Activated CD8-positive, alpha-beta memory T cell treated with anti-CD3 and anti-CD28 coated beads for 48 hours (primary cell): ENCODE results near the gene SCFD2.
"Not testable (repeated sequence)": the region's sequence is repeated elsewhere in the genome, so short reads cannot be mapped to it uniquely, and the experiment has no call there.

Experiments used
- DNase-seq, 3 experiments: peaks; one replicate each; pipeline ENCODE4 v3.0.0-alpha.2; 2020; ENCODE audit warnings: low read depth in 2 of 3, low spot score in 2 of 3

Gene SCFD2

DNA sequence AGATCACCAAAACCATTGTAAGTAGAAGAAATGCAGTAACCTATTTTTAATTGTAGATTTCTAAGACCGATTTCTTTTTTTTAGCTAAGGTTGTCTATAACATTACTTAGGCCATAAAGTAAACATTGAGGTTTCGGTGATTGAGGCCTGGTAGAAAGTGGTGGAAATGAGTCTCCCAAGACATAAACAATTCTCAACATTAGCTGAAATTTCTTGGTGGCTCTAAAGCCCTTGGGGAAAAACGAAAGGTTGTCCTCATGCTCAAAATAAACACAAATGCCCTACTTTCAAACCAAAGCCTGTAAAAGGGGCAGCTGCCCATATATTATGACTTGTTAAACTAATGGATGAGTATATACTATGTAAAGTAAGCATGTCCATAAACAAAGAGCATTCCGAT lies 98.8 kb downstream of the SCFD2 start:
- DNase-seq, result no peak

DNA sequence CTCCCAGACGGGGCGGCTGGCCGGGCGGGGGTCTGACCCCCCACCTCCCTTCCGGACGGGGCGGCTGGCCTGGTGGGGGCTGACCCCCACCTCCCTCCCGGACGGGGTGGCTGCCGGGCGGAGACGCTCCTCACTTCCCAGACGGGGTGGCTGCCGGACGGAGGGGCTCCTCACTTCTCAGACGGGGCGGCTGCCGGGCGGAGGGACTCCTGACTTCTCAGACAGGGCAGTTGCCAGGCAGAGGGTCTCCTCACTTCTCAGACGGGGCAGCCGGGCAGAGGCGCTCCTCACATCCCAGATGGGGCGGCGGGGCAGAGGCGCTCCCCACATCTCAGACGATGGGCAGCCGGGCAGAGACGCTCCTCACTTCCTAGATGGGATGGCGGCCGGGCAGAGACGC lies 109.9 kb downstream of the SCFD2 start:
- not testable (repeated sequence) for DNase-seq

DNA sequence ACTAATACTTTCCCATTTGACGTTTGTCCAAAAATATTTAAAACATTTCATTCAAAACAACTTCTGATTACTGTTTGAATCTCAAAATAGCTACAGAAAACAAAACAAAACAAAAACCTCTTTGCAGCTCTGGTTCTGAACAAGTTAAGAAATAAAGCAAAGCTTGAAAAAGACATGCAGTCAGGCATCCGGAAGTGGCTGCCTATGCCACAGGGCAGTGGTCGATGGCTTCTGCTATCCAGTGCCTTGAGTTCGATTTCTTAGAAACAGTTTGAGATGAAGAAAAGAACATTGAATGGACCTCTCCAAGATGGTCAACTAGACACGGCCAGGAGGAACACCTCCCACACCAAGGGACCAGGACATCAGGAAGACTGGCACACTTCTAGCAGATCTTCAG lies 125.3 kb downstream of the SCFD2 start:
- no peak for DNase-seq

DNA sequence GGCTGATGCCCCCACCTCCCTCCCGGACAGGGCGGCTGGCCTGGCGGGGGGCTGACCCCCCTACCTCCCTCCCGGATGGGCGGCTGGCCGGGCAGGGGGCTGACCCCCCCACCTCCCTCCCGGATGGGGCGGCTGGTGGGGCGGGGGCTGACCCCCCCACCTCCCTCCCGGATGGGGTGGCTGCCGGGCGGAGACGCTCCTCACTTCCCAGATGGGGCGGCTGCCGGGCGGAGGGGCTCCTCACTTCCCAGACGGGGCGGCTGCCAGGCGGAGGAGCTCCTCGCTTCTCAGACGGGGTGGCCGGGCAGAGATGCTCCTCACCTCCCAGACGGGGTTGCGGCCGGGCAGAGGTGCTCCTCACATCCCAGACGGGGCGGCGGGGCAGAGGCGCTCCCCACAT lies 127.5 kb downstream of the SCFD2 start:
- DNase-seq, result not testable (repeated sequence)

DNA sequence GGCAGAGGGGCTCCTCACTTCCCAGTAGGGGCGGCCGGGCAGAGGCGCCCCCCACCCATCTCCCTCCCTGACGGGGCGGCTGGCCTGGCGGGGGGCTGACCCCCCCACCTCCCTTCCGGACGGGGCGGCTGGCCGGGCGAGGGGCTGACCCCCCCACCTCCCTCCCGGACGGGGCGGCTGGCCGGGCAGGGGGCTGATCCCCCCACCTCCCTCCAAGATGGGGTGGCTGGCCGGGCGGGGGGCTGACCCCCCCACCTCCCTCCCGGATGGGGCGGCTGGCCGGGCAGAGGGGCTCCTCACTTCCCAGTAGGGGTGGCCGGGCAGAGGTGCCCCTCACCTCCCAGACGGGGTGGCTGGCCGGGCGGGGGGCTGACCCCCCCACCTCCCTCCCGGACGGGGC lies 128.1 kb downstream of the SCFD2 start:
- not testable (repeated sequence) for DNase-seq

DNA sequence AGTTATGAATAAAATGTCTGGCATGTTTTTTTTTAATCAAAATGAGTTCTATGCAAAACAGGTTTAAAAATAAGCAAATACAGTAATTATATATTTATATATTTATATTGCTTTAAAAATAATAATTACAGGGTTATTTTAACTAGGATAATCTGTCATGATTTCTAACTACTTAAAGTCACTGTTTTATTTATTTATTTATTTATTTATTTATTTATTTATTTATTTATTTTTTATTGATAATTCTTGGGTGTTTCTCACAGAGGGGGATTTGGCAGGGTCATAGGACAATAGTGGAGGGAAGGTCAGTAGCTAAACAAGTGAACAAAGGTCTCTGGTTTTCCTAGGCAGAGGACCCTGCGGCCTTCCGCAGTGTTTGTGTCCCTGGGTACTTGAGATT lies 129.2 kb downstream of the SCFD2 start:
- DNase-seq, result not testable (repeated sequence)

DNA sequence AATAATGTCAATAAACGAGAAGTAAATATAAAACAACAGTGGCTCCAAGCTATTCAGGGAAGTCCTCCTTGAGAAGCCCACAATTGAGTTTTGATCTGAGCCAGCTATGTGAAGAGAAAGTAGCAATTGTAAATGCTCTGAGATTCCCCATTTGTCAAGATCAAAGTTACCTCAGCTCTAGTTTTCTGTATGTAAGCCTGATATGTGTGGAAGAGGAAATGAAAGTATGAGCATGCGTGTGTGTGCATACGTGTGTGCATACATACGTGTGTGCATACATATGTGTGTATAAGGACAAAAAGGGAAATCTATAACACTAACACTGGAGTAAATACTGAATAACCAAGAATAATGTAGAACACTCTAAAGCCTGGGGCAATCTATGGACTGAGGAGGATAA lies 130.3 kb downstream of the SCFD2 start:
- DNase-seq, result no peak

DNA sequence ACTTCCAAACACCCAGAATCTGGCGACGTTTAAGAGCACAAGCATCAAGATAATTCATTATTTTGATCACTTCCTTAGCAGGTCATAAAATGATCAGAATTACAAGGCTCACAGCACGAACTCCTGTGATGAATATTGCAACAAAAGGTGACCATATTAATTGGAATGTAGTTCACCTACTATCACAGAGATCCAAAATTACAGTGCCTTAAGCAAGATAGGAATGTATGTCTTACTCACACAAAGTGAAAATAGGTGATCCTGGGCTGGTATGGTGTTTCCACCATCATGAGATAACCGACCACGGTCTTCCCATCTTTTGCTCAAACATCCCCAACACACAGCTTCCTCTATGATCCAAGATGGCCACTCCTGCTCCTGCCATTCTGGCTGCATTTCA lies 131.2 kb downstream of the SCFD2 start:
- no peak for DNase-seq

DNA sequence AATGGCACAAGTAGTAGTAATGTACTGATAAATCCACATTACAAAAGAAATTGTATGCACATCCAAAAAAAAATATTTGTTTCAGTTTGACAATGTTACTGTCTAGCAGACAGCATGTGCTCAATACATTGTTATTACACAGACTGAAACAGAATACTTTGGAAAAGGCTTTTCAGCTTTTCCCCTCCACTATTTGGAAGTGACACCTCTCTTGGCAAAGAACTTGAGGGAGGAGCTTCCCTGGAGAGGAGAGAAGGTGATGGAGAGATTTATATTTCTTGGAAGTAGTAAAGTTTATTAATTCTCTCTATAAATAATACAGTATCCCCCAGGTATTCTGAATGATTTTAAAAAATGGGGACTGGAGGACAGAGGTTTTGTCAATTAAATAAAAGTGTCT lies 131.8 kb downstream of the SCFD2 start:
- no peak for DNase-seq

DNA sequence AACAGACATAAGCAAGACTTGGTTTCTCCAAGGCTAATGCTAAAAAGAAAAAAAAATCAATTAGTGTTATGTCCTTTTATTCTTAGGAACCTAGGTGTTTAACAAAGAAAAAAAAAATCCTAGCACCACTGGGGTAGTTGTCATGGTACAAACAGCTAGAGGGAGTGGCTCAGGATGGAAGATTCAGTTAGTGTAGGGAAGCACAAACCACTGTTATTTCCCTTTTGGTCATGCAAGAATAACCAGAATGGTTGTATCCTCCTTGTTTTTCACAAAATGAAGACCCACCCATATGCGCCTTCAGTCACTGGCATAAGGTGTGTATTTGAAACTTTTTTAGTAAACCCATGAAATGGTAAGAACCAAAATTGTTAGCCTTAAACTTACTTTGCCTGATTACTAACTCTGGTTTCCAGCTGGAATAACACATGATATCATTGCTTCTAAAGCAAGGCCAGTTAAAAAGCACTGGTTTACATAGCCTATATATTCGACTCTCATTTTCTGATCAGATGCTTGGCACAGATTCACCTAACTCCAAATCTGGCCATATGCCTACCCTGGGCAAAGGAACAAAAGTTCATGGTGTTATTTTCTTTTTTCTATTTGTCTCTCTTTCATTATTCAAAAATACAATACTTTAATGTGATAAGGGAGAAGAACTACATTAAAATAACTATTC lies 132.6 kb downstream of the SCFD2 start:
- no peak for DNase-seq

DNA sequence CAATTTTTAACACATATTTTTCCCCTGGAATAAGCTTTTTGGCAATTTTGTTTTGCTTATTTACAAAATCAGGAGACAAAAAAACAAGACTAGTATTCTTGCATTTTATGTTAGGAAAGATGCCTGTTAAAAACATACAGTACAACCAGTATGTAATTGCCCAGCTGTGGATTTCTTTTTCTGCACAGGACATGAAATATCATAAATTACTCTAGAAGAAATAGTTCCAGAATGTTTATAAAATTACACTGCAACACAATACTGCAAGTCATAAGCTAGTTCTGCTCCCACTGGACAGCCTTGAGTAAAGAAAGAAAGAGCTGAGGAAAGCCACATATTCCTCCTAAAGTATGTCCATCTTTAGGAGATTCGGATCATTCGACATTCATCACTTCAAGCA lies 133.5 kb downstream of the SCFD2 start:
- no peak for DNase-seq

DNA sequence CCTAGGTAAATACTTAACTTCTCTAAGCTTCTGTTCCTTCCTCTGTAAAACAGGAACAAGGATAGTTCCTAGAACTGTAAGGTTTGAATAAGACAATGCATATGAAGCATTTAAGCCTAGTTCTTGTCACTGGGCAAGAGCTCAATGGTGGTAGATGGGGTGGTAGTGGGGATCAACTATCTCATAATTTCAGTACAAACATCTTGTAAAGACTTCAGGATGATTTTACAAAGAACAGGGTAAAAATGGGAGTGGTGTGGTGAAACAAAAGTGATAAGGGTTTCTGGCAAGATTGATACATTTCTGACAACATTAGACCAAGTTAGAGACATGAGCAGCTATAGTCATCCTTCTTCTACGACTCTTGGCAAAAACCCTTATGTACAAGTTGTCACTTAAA lies 137.8 kb downstream of the SCFD2 start:
- no peak for DNase-seq

DNA sequence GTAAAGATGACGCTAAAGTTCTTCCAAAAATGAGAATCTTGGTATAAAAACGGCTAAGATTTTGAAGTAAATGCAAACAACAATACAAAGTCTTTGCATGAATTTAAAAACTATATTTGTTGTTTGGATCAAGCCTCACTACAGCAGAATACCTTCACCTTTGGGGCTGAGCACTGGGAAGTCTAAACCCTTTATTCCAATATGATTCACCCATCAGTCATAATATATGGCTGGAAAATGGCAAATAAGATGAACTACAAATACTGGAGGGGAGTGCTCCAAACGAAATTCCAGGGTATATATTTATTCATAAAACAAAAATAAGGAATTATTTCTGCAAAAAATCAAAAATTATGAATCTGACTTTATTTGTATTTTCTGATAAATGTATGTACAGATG lies 138.4 kb downstream of the SCFD2 start:
- DNase-seq, result no peak

DNA sequence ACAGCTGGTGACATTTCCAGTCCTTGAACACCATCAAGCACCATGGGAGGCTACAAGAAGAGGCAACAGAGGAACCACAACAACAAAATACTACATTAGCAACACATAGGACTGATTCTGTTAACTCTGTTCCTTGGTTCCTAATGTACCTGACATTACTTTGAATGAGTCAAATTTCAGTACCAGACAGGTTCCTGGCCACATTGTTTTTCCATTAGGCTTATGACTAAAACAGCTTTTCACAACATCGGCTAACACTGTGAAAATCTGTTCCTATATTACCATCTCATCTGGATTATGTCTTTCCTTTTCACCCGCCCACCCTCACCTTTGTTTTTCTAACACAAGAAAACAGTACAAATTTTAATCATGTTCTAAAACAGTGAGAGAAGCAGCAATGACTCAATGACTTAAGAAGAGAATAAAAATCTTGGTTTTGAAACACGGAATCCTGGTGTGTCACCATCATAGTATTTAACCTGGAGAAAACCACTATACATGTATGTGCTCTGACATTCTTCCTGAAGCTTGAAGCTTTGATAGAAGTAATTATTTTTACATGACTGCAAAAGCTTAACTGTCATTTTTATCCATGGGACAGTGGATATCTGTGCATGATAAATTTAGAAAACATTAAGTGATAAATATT lies 143.9 kb downstream of the SCFD2 start:
- DNase-seq, result no peak

DNA sequence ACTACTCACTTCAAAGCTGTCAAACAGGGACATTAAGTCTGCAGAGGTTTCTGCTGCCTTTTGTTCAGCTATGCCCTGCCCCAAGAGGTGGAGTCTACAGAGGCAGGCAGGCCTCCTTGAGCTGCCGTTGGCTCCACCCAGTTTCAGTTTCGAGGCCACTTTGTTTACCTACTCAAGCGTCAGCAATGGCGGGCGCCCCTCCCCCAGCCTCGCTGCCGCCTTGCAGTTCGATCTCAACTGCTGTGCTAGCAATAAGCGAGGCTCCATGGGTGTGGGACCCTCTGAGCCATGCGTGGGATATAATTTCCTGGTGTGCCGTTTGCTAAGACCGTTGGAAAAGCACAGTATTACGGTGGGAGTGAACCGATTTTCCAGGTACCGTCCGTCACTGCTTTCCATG lies 146.7 kb downstream of the SCFD2 start:
- DNase-seq, result not testable (repeated sequence)

DNA sequence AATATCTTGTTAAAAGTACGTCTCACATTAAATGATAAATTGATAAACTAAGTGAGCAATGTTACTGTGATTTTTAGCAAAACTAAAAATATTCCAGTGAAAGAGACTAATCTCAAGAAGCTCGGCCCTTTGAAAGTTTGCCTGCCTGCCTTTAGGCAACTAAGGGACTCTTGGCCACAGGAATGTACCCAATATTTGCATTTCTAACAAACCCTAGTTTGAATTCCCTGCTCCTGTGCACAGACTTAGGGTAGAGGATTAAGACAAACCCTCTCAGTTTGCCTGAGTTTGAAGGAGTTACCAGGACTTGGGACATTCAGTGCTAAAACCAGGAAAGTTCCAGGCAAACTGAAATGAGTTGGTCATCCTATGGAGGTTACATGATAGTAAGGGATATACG lies 157.1 kb downstream of the SCFD2 start:
- no peak for DNase-seq

DNA sequence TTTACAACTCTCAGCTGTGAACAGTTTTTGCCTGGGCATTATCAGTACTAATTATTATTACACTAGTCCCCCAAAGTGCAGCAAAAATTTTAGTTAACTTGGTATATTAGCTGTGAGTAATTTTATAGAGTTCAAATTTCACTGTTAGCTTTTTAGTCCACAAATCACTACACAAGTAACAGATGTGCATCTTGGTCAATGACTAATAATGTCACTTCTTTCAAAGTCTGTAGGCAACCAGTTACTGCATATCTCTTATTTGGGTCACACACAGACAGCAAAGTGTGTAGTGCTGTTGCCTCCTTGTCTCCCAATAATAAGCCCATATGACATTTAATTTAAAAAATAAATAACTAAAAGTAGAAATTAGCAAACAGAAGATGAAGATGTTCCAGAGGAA lies 159.9 kb downstream of the SCFD2 start:
- DNase-seq, result no peak

DNA sequence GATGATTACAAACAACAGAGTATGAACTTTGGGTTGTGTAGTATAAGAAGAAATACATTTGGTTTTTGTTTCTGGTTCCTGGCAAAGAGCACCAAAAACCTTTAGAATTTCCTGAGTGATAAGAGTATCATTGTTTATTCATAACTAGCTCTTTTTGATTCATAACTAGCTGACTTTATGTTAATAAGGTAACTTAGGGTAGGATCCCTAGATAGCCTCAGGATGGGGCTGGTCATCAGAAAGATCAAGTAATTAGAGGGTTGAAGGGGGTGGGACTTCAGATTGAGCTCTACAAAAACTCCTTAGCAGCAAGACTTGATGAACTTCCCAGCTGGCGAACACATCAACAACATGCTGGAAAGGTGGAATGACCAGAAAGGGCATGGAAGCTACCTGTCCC lies 166.5 kb downstream of the SCFD2 start:
- DNase-seq, result no peak

DNA sequence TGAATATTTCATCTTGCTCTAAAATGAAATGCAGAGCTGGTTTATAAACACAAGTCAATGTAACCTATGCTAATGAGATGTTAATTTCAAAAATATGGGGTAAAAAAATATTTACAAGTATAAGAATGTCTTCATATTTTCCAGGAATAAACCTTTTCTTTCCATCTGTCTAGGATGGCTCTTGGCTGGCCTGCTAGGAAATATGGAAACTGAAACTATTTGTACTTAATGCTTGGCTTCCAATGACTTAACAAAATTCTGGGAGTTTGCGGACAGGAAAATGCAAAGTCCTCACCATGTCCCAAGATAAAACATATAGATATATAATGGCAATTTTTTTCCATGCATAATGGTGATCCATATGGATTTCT lies 168.1 kb downstream of the SCFD2 start:
- DNase-seq, result no peak

DNA sequence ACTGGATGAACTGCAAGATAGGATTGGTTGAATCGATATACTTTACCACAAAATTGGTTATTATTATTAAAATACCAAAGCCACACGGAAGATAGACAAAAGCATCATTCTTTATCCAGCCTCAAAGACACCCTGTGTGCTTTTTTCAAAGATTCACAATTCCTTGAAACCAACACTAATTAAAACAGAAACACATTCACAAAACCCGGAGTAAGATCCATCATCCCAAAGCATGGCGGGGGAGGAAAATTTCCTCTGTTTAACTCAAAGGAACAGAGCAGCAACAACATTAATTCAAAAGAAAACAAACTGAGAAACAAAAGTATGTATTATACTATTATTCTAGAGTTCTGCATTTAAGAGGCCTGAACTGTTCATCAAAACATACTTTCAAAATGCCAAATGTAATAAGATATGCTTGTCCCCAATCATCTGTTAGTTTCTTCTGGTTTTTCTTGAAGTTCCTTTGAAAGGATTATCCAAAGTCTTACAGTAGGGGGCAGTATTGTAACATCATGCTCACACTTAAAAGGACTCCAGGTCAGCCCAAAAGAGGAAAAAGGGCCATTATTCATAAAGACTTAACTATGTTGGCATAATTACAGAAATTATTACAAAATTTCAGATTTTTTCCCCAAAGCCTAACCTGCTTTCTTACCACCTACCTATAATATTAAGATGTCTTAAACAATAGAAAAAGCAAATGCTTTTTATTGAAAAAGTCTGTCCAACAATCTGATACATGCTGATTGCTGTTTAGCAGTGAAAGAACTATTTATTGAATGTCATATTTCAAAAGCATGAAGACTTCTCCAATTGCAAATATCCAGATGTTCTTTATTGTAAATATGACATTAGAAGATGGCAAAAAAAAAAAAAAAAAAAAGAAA lies 168.7 kb downstream of the SCFD2 start:
- DNase-seq, result no peak

DNA sequence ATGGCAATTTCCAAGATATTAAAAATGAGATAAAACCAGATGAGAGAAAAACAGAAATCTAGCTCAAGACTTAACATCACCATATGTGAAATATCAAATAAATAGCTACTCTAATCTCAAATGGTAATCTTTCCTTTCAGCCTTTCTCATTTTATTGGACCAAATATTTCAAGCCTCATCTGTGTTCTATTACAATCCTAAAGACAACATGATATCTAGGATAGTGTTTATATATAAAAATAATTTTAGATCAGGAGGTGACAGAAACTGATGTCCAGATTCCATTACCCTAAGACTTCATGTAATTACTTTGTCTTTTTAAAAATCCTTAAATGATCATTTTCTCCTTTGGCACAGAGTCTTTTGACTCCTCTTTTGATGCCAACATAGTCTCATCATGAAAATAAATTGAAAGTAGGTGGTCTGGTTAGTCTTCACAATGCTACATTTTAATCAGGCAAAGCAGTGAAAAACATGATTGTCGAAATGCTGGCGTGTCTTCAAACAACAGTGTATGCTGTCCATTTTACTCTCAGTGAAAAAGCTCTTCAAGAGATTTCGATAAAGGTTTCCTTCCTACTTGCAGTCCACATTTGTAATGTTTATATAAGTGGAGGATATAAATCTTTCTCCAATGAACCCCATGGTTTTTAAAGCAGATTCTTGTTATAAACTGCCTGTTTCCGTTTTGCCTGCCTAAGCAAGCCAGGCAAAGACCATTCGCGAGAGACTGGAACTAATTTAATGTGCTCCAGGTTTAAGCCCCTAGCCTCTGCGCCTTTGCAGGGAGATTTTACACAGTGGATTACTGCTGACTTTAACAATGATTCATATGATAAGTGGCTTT lies 169.8 kb downstream of the SCFD2 start:
- no peak for DNase-seq
